Peyer's patch (tissue), 4 donors: ENCODE results near the gene CISH.

Experiments used
- CTCF ChIP-seq, 6 experiments: fragments of 450-650 bp in 4 of 6; fragments of 200-600 bp in 2 of 6; sonication (generic) in 1 of 6; IDR thresholded peaks; one replicate each; pipeline ENCODE4 v1.5.1; 2017 to 2019; ENCODE audit warnings: antibody characterized with exemption in 6 of 6, mild to moderate bottlenecking in 3 of 6, moderate library complexity in 1 of 6
- POLR2A ChIP-seq, 2 donors: fragments of 450-650 bp; IDR thresholded peaks; one replicate each; pipeline ENCODE4 v1.5.1; 2017; ENCODE audit warnings: antibody characterized with exemption in 2 of 2, mild to moderate bottlenecking in 2 of 2, moderate library complexity in 2 of 2

- TF ChIP-seq CTCF (IDR thresholded peaks at IDR 0.05) (no peak), POLR2A (IDR thresholded peaks at IDR 0.05) (no peak)
These were observed 37.8 kb downstream of the CISH start for GRCh38 chr3:50573566-50574443.
